ENCODE results near the gene STRBP.

Gene STRBP

DNA sequence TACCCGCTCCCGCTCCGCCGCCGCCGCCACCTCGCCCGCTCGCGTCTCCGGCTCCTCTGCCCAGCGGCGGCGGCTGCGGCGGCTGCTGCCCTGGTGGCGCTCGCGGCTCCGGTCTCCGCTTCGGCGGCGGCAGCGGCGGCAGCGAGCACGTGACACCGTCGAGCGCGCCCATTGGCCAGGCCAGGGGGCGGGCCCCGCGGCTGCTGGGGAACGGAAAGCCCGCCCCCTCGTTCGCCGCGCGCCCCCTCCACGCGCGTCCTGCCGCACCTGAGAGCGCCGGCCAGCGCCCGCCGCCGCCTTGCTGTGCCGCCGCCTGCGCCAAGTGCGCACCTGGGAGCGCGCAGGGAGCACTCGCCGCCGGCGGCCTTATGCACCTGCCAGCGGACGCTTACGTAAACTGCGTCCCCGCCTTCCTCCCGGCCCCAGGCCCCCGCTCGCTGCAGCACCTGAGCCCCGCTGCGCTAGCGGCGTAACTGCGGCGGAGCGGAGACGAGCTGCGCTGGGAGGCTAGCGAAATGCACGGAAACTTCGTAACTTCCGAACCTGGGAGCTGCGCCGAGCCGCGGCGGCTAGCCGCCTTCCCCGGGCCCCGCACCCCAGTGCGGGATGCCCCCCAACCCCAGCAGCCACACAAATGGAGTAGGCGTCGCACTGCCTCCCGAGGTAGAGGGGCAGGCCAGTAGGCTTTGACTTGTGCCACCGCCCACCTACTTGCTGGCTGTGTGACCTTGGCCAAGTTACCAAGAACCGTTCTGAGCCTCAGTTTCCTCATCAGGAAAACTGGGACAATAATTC lies at the start of gene STRBP:
Gene STRBP (minus strand): TSS at position 122 of the 795 bp plus-strand sequence. CDS start 84,452 bp downstream, outside the sequence.
- Histone ChIP-seq H3K9me3 (ENCODE audit: control insufficient read depth, low read length) (no peaks in the 10 kb centered on the region), H3K9ac (ENCODE audit: low read length) (peak within 1 kb of the TSS; percentile 78), H3K4me1 (ENCODE audit: control insufficient read depth, insufficient read depth, low read length) (peaks cover 4% of the 10 kb centered on the region), H3K36me3 (ENCODE audit: control insufficient read depth, insufficient read depth, low read length, severe bottlenecking) (no peaks in the 10 kb centered on the region), H3K27me3 (replicated peaks; ENCODE audit: control insufficient read depth, insufficient read depth, low read length) (peaks cover 17% of the 10 kb centered on the region), H3K4me3 (ENCODE audit: low read length) (peak within 1 kb of the TSS; percentile 90)
- peak; percentile 96 for DNase-seq (ENCODE audit: low read depth)

DNA sequence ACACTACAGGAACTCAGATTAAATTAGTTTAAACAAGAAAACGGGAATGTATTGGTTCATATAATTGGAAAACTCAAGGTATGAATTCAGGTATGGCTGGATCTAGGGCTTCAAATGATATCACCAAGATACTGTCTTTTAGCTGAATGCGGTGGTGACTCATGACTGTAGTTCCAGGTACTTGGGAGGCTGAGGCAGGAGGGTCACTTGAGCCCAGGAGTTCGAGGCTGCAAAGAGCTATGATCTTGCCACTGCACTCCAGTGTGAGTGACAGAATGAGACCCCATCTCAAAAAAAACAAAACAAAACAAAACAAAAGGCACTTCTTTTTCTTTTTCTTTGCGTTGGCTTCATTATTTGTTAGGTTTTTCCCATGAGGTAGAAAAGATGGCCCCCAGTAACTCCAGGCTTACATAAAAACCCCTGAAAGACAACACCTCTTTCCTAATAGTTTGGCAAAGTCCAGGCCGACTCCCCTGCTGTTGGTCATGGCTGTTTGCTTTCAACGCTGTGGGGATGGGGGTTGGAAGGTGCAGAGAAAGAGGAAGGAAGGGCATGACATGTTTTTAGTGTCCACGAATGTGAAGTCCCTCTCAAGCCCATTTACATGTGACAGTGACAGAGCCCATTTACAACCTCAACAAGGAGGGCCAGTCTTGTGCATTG lies 47.8 kb upstream of the STRBP start:
- no peak overlapping the region for H3K4me3 ChIP-seq (ENCODE audit: low read length)
- no peak for DNase-seq (ENCODE audit: low read depth)
- H3K27me3 ChIP-seq (replicated peaks; ENCODE audit: control insufficient read depth, insufficient read depth, low read length) = peaks cover 36% of the 10 kb centered on the region

DNA sequence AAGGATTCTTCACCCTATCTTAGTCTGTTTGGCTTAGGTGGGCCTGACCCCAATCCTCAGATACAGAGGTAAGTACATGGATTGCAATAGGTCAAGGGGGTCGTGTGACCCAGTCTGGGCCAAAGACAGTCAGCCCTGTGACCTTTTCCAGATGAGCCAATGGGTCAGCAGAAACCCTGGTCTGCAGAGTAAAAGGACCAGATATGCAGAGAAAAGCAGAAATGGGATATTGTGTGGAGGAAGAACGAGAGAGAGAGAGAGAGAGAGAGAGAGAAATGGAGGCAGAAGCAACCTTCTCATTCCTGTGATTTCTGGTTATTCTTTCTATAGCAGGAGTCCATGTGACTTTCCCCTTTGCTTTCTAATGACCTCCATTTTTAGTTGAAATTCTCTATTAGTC lies 47.2 kb upstream of the STRBP start:
- no peak for DNase-seq (ENCODE audit: low read depth)
- Histone ChIP-seq H3K4me3 (ENCODE audit: low read length) (no peak overlapping the region), H3K27me3 (replicated peaks; ENCODE audit: control insufficient read depth, insufficient read depth, low read length) (peaks cover 34% of the 10 kb centered on the region), H3K9ac (ENCODE audit: low read length) (no peak overlapping the region), H3K4me1 (ENCODE audit: control insufficient read depth, insufficient read depth, low read length) (no peaks in the 10 kb centered on the region), H3K36me3 (ENCODE audit: control insufficient read depth, insufficient read depth, low read length, severe bottlenecking) (no peaks in the 10 kb centered on the region), H3K9me3 (ENCODE audit: control insufficient read depth, low read length) (no peaks in the 10 kb centered on the region)

More for the DNA sequence above, 47.8 kb upstream of the STRBP start:
- H3K9me3 ChIP-seq (ENCODE audit: control insufficient read depth, low read length) = no peaks in the 10 kb centered on the region
- H3K36me3 ChIP-seq (ENCODE audit: control insufficient read depth, insufficient read depth, low read length, severe bottlenecking) = no peaks in the 10 kb centered on the region
- no peak overlapping the region for H3K9ac ChIP-seq (ENCODE audit: low read length)
- H3K4me1 ChIP-seq (ENCODE audit: control insufficient read depth, insufficient read depth, low read length) = no peaks in the 10 kb centered on the region

DNA sequence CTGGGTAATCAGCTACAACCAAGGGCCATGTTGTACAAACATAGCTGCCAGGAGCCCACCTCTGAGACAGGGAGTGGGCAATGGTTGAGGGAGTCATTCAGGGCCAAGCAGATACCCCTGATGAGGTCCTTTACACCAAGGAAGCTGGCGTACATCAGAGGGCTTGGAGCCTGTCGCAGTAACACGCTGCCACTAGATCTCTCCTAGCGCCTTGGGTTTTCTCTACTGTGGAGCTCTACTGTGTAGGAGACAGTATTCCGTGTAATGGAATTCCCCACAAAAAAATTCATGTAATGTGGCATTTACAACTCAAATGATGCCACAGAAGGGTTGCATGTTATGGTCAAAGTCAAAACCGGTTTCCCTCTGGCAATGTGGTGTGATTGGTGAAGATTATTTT lies 46.2 kb upstream of the STRBP start:
- DNase-seq (ENCODE audit: low read depth) = no peak

DNA sequence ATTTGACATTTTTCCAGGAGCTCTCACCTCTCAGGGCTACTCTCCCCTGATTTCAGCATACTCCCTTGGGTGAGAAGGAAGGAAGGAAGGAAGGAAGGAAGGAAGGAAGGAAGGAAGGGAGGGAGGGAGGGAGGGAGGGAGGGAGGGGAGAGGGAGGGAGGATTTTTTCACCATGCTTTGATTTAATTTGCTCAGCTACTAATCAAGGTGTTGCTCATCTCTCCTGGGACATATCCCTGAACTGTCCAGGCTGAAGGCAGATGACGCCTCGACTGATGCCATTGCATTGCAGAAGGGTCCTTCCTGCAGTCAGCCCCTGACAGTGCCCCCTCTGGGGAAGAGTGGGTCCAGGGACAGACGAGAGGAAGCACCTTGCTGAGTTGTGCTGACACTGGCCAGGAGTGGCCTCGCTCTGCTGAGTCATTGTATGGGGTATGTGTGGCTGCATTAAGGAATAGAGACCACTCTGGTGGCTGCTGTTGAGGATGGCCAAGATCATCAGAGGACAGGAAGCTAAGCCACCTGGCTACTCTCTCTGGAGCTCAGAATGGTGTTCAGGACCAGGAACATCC lies 44.0 kb upstream of the STRBP start:
- DNase-seq (ENCODE audit: low read depth) = no peak
- Histone ChIP-seq H3K36me3 (ENCODE audit: control insufficient read depth, insufficient read depth, low read length, severe bottlenecking) (no peaks in the 10 kb centered on the region), H3K4me1 (ENCODE audit: control insufficient read depth, insufficient read depth, low read length) (peaks cover 4% of the 10 kb centered on the region)

More for the DNA sequence above, 46.2 kb upstream of the STRBP start:
- Histone ChIP-seq H3K9me3 (ENCODE audit: control insufficient read depth, low read length) (no peaks in the 10 kb centered on the region), H3K4me1 (ENCODE audit: control insufficient read depth, insufficient read depth, low read length) (no peaks in the 10 kb centered on the region), H3K4me3 (ENCODE audit: low read length) (no peak overlapping the region), H3K9ac (ENCODE audit: low read length) (no peak overlapping the region), H3K36me3 (ENCODE audit: control insufficient read depth, insufficient read depth, low read length, severe bottlenecking) (no peaks in the 10 kb centered on the region), H3K27me3 (replicated peaks; ENCODE audit: control insufficient read depth, insufficient read depth, low read length) (peaks cover 31% of the 10 kb centered on the region)

DNA sequence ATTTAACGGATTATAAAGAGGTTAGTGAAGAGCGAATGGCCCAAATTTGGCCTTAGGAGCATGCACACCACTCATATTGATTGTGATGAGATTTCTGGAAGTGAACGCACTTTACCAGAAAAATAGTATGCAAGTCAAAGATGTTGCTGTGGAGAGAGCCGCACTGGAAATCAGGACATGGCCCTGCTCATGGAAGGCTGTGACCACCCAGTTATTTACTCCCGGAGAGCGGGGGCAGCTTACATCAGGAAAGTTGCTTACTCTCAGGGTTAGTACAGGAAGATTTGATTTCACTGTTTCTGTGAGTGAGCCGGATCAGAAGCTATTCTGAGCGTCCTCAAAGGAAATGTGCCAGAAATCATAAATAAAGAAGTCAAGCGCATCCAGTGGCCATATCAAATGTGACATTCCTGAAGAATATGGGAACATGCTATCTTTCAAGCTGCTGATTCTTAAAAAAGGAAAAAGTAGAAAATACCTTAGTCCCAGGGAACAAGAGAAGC lies 42.9 kb upstream of the STRBP start:
- peaks cover 24% of the 10 kb centered on the region for H3K27me3 ChIP-seq (replicated peaks; ENCODE audit: control insufficient read depth, insufficient read depth, low read length)
- H3K36me3 ChIP-seq (ENCODE audit: control insufficient read depth, insufficient read depth, low read length, severe bottlenecking) = no peaks in the 10 kb centered on the region
- DNase-seq (ENCODE audit: low read depth) = no peak
- peaks cover 14% of the 10 kb centered on the region for H3K4me1 ChIP-seq (ENCODE audit: control insufficient read depth, insufficient read depth, low read length)
- H3K9me3 ChIP-seq (ENCODE audit: control insufficient read depth, low read length) = no peaks in the 10 kb centered on the region
- no peak overlapping the region for H3K9ac ChIP-seq (ENCODE audit: low read length)
- no peak overlapping the region for H3K4me3 ChIP-seq (ENCODE audit: low read length)

More for the DNA sequence above, 44.0 kb upstream of the STRBP start:
- Histone ChIP-seq H3K27me3 (replicated peaks; ENCODE audit: control insufficient read depth, insufficient read depth, low read length) (peaks cover 24% of the 10 kb centered on the region), H3K4me3 (ENCODE audit: low read length) (no peak overlapping the region), H3K9ac (ENCODE audit: low read length) (no peak overlapping the region), H3K9me3 (ENCODE audit: control insufficient read depth, low read length) (no peaks in the 10 kb centered on the region)

DNA sequence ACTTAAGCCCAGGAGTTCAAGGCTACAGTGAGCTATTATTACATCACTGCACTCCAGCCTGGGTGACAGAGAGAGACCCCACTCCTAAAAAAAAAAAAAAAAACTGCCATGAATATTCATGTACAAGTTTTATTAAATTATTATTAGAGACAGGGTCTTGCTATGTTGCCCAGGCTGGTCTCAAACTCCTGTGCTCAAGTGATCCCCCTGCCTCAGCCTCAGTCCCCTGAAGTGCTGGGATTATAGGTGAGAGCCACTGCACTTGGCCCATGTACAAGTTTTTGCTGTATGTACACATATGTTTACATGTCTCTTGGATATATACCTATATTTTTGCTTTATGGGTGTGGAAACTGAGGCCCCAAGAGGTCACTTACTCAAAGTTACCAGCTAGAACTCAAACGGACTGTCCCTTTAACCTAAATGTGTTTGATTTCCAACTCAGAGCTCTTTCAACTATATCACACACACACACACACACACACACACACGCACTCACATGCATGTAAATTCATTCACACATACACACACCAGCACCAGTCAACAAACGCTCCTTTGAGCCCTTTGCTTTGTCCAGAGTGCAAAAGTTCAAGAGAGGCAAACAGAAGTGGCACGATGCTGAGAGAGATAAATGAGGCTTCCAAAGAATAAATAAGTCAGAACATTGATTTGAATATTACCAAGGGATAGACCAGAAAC lies 42.3 kb upstream of the STRBP start:
- Histone ChIP-seq H3K36me3 (ENCODE audit: control insufficient read depth, insufficient read depth, low read length, severe bottlenecking) (no peaks in the 10 kb centered on the region), H3K4me3 (ENCODE audit: low read length) (no peak overlapping the region), H3K9me3 (ENCODE audit: control insufficient read depth, low read length) (no peaks in the 10 kb centered on the region), H3K27me3 (replicated peaks; ENCODE audit: control insufficient read depth, insufficient read depth, low read length) (peaks cover 24% of the 10 kb centered on the region), H3K9ac (ENCODE audit: low read length) (no peak overlapping the region), H3K4me1 (ENCODE audit: control insufficient read depth, insufficient read depth, low read length) (peaks cover 14% of the 10 kb centered on the region)
- DNase-seq (ENCODE audit: low read depth) = no peak

DNA sequence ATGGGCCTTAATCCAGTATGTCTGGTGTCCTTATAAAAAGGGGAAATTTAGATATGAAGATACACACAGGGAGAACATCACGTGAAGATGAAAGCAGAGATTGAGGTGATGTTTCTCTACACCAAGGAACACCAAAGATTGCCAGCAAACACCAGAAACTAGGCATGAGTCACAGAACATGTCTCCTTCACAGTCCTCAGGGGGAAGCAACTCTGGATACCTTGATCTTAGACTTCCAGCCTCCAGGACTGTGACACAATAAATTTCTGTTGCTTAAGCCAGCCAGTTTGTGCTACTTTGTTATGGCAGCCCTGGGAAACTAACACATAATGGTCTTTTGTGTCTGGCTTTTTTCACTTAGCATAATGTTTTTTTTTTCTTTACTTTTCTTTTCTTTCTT lies 41.2 kb upstream of the STRBP start:
- no peak overlapping the region for H3K4me3 ChIP-seq (ENCODE audit: low read length)
- no peak overlapping the region for H3K9ac ChIP-seq (ENCODE audit: low read length)
- no peak for DNase-seq (ENCODE audit: low read depth)
- H3K27me3 ChIP-seq (replicated peaks; ENCODE audit: control insufficient read depth, insufficient read depth, low read length) = peaks cover 24% of the 10 kb centered on the region
- no peaks in the 10 kb centered on the region for H3K9me3 ChIP-seq (ENCODE audit: control insufficient read depth, low read length)
- no peaks in the 10 kb centered on the region for H3K36me3 ChIP-seq (ENCODE audit: control insufficient read depth, insufficient read depth, low read length, severe bottlenecking)
- H3K4me1 ChIP-seq (ENCODE audit: control insufficient read depth, insufficient read depth, low read length) = peaks cover 14% of the 10 kb centered on the region

DNA sequence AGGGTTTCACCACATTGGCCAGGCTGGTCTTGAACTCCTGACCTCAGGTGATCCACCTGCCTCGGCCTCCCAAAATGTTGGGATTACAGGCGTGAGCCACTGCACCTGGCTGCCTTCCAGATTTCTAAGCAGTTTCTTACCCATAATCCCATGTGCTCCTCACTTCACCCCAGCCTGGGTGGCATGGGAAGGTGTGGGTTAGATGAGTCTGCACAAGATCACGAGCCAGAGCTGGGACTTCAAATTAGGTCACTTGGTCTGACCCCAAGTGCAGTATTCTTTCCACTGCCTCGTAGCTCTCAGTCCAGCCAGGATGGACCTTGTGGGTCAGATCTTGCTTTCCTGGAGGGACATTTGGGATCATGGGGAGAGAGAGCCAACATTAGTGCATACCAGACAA lies 37.5 kb upstream of the STRBP start:
- Histone ChIP-seq H3K27me3 (replicated peaks; ENCODE audit: control insufficient read depth, insufficient read depth, low read length) (peaks cover 24% of the 10 kb centered on the region), H3K4me1 (ENCODE audit: control insufficient read depth, insufficient read depth, low read length) (peaks cover 14% of the 10 kb centered on the region), H3K36me3 (ENCODE audit: control insufficient read depth, insufficient read depth, low read length, severe bottlenecking) (no peaks in the 10 kb centered on the region), H3K9ac (ENCODE audit: low read length) (no peak overlapping the region), H3K4me3 (ENCODE audit: low read length) (no peak overlapping the region), H3K9me3 (ENCODE audit: control insufficient read depth, low read length) (peaks cover 3% of the 10 kb centered on the region)
- DNase-seq (ENCODE audit: low read depth) = no peak

DNA sequence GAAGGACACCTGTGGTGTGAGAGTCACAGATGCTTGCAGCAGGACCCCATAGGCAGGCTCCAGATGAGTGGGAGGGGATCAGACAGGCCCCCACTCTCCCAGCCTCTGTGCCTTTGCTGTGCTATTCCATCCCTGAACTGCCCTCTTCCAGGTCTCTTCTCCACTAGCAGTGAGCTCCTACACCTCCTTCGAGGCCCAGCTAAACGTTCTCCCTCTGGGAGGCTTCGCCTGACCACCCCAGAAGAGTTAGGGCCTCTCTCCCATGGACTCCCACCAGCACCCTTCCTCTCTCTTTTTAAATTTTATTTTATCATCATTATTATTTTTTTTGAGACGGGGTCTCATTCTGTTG lies 35.9 kb upstream of the STRBP start:
- Histone ChIP-seq H3K4me1 (ENCODE audit: control insufficient read depth, insufficient read depth, low read length) (peaks cover 11% of the 10 kb centered on the region), H3K9ac (ENCODE audit: low read length) (no peak overlapping the region), H3K9me3 (ENCODE audit: control insufficient read depth, low read length) (peaks cover 3% of the 10 kb centered on the region), H3K4me3 (ENCODE audit: low read length) (no peak overlapping the region), H3K36me3 (ENCODE audit: control insufficient read depth, insufficient read depth, low read length, severe bottlenecking) (no peaks in the 10 kb centered on the region), H3K27me3 (replicated peaks; ENCODE audit: control insufficient read depth, insufficient read depth, low read length) (peaks cover 30% of the 10 kb centered on the region)
- no peak for DNase-seq (ENCODE audit: low read depth)

Measured in adipocyte (in vitro differentiated cells).